H9 (cell line): Measurements from ENCODE around the gene GBP4. TPM values are rescaled to one million over a fixed set of nuclear protein-coding genes. Genes with fewer than 3 reads are reported as not detected.

ENCODE experiments used
- DNase-seq: peaks from one replicate; pipeline ENCODE4 v3.0.0-alpha.2; 2017
- H2AFZ ChIP-seq: one replicate; pipeline ENCODE4 v1.6.1; 2013; ENCODE audit warnings: mild to moderate bottlenecking, low read length, control low read depth, moderate library complexity
- H2AK5ac ChIP-seq: 2 replicates; pipeline ENCODE4 v1.6.1; 2013; ENCODE audit warnings: low read length, control low read depth, mixed read lengths; ENCODE audit not compliant: insufficient read length
- H2BK120ac ChIP-seq: one replicate; pipeline ENCODE4 v1.6.1; 2013; ENCODE audit warnings: low read depth, mild to moderate bottlenecking, low read length, control low read depth, inconsistent platforms; ENCODE audit not compliant: poor library complexity, severe bottlenecking
- H2BK12ac ChIP-seq: 2 replicates; pipeline ENCODE4 v1.6.1; 2013; ENCODE audit warnings: low read length, control low read depth, mixed read lengths, low read depth; ENCODE audit not compliant: insufficient read length
- H2BK15ac ChIP-seq: 2 replicates; pipeline ENCODE4 v1.6.1; 2013; ENCODE audit warnings: low read depth, low read length, control low read depth
- H2BK20ac ChIP-seq: one replicate; pipeline ENCODE4 v1.6.1; 2013; ENCODE audit warnings: low read depth, mild to moderate bottlenecking, low read length, control low read depth, inconsistent platforms; ENCODE audit not compliant: poor library complexity, severe bottlenecking
- H2BK5ac ChIP-seq: 2 replicates; pipeline ENCODE4 v1.6.1; 2013; ENCODE audit warnings: low read length, control low read depth, mixed read lengths; ENCODE audit not compliant: insufficient read length
- H3K14ac ChIP-seq: 2 replicates; pipeline ENCODE4 v1.6.1; 2013; ENCODE audit warnings: low read length, control low read depth; ENCODE audit not compliant: insufficient read depth
- H3K18ac ChIP-seq: 2 replicates; pipeline ENCODE4 v1.6.1; 2013; ENCODE audit warnings: low read depth, mild to moderate bottlenecking, mixed read lengths, low read length, control low read depth; ENCODE audit not compliant: insufficient read length
- H3K23ac ChIP-seq: 2 replicates; pipeline ENCODE4 v1.6.1; 2013; ENCODE audit warnings: low read length, control low read depth, mixed read lengths, low read depth; ENCODE audit not compliant: insufficient read length
- H3K23me2 ChIP-seq: 2 replicates; pipeline ENCODE4 v1.6.1; 2013; ENCODE audit warnings: low read depth, mild to moderate bottlenecking, mixed read lengths, low read length, control low read depth; ENCODE audit not compliant: insufficient read length, poor library complexity, severe bottlenecking
- H3K27ac ChIP-seq: 2 replicates; pipeline ENCODE4 v1.5.1; 2013; ENCODE audit warnings: low read length, control low read depth, mixed read lengths, low read depth; ENCODE audit not compliant: insufficient read length
- H3K27me3 ChIP-seq: 2 replicates; pipeline ENCODE4 v1.6.1; 2013; ENCODE audit warnings: low read length, control low read depth, inconsistent platforms; ENCODE audit not compliant: insufficient read depth
- H3K4ac ChIP-seq: 2 replicates; pipeline ENCODE4 v1.6.1; 2013; ENCODE audit warnings: low read depth, mild to moderate bottlenecking, control low read depth, inconsistent platforms, low read length, moderate library complexity
- H3K4me1 ChIP-seq: 2 replicates; pipeline ENCODE4 v1.6.1; 2013; ENCODE audit warnings: low read length, control low read depth, inconsistent platforms; ENCODE audit not compliant: insufficient read depth
- H3K4me2 ChIP-seq: 2 replicates; pipeline ENCODE4 v1.6.1; 2013; ENCODE audit warnings: low read length, control low read depth, mixed read lengths; ENCODE audit not compliant: insufficient read length, insufficient read depth
- H3K56ac ChIP-seq: 2 replicates; pipeline ENCODE4 v1.6.1; 2013; ENCODE audit warnings: low read depth, mild to moderate bottlenecking, mixed read lengths, low read length, control low read depth; ENCODE audit not compliant: insufficient read length
- H3K79me1 ChIP-seq: 2 replicates; pipeline ENCODE4 v1.6.1; 2013; ENCODE audit warnings: low read depth, mild to moderate bottlenecking, moderate library complexity, low read length, control low read depth, inconsistent platforms; ENCODE audit not compliant: insufficient read depth, poor library complexity, severe bottlenecking
- H3K79me2 ChIP-seq: 2 replicates; pipeline ENCODE4 v1.6.1; 2013; ENCODE audit warnings: low read length, control low read depth, inconsistent platforms; ENCODE audit not compliant: insufficient read depth
- H3K9ac ChIP-seq: 2 replicates; pipeline ENCODE4 v1.6.1; 2013; ENCODE audit warnings: low read length, control low read depth, mixed read lengths; ENCODE audit not compliant: insufficient read length; ENCODE audit errors: extremely low read depth
- H3K9me3 ChIP-seq: one replicate; pipeline ENCODE4 v1.6.1; 2013; ENCODE audit warnings: low read depth, low read length, inconsistent platforms; ENCODE audit not compliant: control insufficient read depth
- H3T11ph ChIP-seq: one replicate; pipeline ENCODE4 v1.6.1; 2013; ENCODE audit warnings: mild to moderate bottlenecking, low read length, control low read depth, inconsistent platforms
- H4K20me1 ChIP-seq: one replicate; pipeline ENCODE4 v1.6.1; 2013; ENCODE audit not compliant: control insufficient read depth, insufficient read length, insufficient read depth
- H4K5ac ChIP-seq: 2 replicates; pipeline ENCODE4 v1.6.1; 2013; ENCODE audit warnings: low read depth, mild to moderate bottlenecking, mixed read lengths, low read length, control low read depth; ENCODE audit not compliant: insufficient read length
- H4K8ac ChIP-seq: replicated peaks from 2 replicates; pipeline ENCODE4 v1.6.1; 2013; ENCODE audit warnings: low read length, control low read depth, mixed read lengths, low read depth; ENCODE audit not compliant: insufficient read length
- H4K91ac ChIP-seq: 2 replicates; pipeline ENCODE4 v1.6.1; 2013; ENCODE audit warnings: low read depth, mild to moderate bottlenecking, moderate library complexity, mixed read lengths, low read length, control low read depth; ENCODE audit not compliant: insufficient read length
- H3K27ac Mint-ChIP-seq, 3 experiments: 2 replicates in 2 of 3; 3 replicates in 1 of 3; pipeline ENCODE4 v1.8.0; 2020 to 2021; ENCODE audit warnings: mixed read lengths in 3 of 3, mild to moderate bottlenecking in 1 of 3, moderate library complexity in 1 of 3
- H3K27me3 Mint-ChIP-seq: 2 replicates; pipeline ENCODE4 v1.8.0; 2021; ENCODE audit warnings: low read depth, mild to moderate bottlenecking, moderate library complexity, mixed read lengths
- H3K36me3 Mint-ChIP-seq, 3 experiments: 2 replicates in 2 of 3; 3 replicates in 1 of 3; pipeline ENCODE4 v1.8.0; 2020 to 2021; ENCODE audit warnings: low read depth in 3 of 3, mixed read lengths in 3 of 3; ENCODE audit not compliant: insufficient read depth in 1 of 3
- H3K4me1 Mint-ChIP-seq, 2 experiments: 2 replicates each; pipeline ENCODE4 v1.8.0; 2020; ENCODE audit warnings: mixed read lengths in 2 of 2
- H3K4me3 Mint-ChIP-seq, 2 experiments: 2 replicates in 1 of 2; 3 replicates in 1 of 2; pipeline ENCODE4 v1.8.0; 2020 to 2021; ENCODE audit warnings: mild to moderate bottlenecking in 2 of 2, mixed read lengths in 2 of 2, moderate library complexity in 1 of 2
- H3K9me3 Mint-ChIP-seq, 2 experiments: 2 replicates in 1 of 2; 3 replicates in 1 of 2; pipeline ENCODE4 v1.8.0; 2020; ENCODE audit warnings: mild to moderate bottlenecking in 2 of 2, mixed read lengths in 2 of 2, moderate library complexity in 1 of 2
- CTCF ChIP-seq: fragments of 200-600 bp; sonication (generic); conservative IDR thresholded peaks from 3 replicates; pipeline ENCODE4 v1.8.0; 2021; ENCODE audit warnings: antibody characterized with exemption, mild to moderate bottlenecking
- WGBS: extraction: QIAGEN DNeasy Blood & Tissue Kit; methylation state at CpG from one replicate; pipeline ENCODE4 v1.1.7; 2013; ENCODE audit warnings: missing lambda C conversion rate, low lambda C conversion rate, mixed read lengths; ENCODE audit not compliant: insufficient read length; ENCODE audit errors: extremely low coverage; 5-methylcytosine and 5-hydroxymethylcytosine counted together
- total RNA-seq: library from RNA; stranded (reverse); gene quantifications from 2 replicates; pipeline ENCODE4 v1.2.1, GENCODE V29; 2021

GBP4 gene
- total RNA-seq, 1 experiment from 2014 or later: not detected

- no peaks in the 10 kb centered on the region for H4K20me1 ChIP-seq
Measured at GRCh38 chr1:89142160-89142559, 56.6 kb downstream of the GBP4 start.

More at GRCh38 chr1:89142160-89142559, 56.6 kb downstream of the GBP4 start:
- H3K79me1 ChIP-seq: no peaks in the 10 kb centered on the region
- H3K23ac ChIP-seq: no peak overlapping the region
- no peak overlapping the region for H2BK12ac ChIP-seq
- no peaks in the 10 kb centered on the region for H3K9me3 ChIP-seq
- no peak overlapping the region for H3K56ac ChIP-seq
- no CpG with 5 or more reads among the region's 4 CpGs for WGBS
- no peak overlapping the region for H3K9ac ChIP-seq
- H3K4me3 Mint-ChIP-seq: no peak overlapping the region
- H3K27ac Mint-ChIP-seq: 0 out of 7 replicates have a peak overlapping the region, but pooled peaks of 1 of the 3 experiments have one; percentile 31
- H3K4me1 Mint-ChIP-seq: peaks cover 0 to 3% of the 10 kb centered on the region in 2 experiments; a peak in 1 of 4 replicates
- H3K4me2 ChIP-seq: no peak overlapping the region
- H3K27me3 Mint-ChIP-seq: no peaks in the 10 kb centered on the region; the same call in 1 of the 2 replicates
- no peak overlapping the region for H3K27ac ChIP-seq
- no peak for TF ChIP-seq CTCF
- no peak overlapping the region for H3T11ph ChIP-seq
- H3K4me1 ChIP-seq: no peaks in the 10 kb centered on the region
- no peak for DNase-seq
- H2BK20ac ChIP-seq: no peak overlapping the region
- no peak overlapping the region for H2BK15ac ChIP-seq
- H3K18ac ChIP-seq: no peak overlapping the region
- no peaks in the 10 kb centered on the region for H3K36me3 Mint-ChIP-seq
- H2BK5ac ChIP-seq: no peak overlapping the region
- no peaks in the 10 kb centered on the region for H3K27me3 ChIP-seq
- H3K9me3 Mint-ChIP-seq: peaks cover 4% of the 10 kb centered on the region in 2 experiments; a peak in 2 of 5 replicates
- no peak overlapping the region for H2BK120ac ChIP-seq
- H4K91ac ChIP-seq: no peak overlapping the region
- no peaks in the 10 kb centered on the region for H3K79me2 ChIP-seq
- no peak overlapping the region for H2AK5ac ChIP-seq
- H4K8ac ChIP-seq: no peak overlapping the region
- no peak overlapping the region for H2AFZ ChIP-seq
- no peak overlapping the region for H3K4ac ChIP-seq
- no peaks in the 10 kb centered on the region for H3K23me2 ChIP-seq
- no peak overlapping the region for H3K14ac ChIP-seq
- no peak overlapping the region for H4K5ac ChIP-seq
